Right renal pelvis (tissue), 4 donors: Measurements from ENCODE around the gene INPP5D. TPM values are rescaled to one million over a fixed set of nuclear protein-coding genes. Genes with fewer than 3 reads are reported as not detected.
"Not testable (repeated sequence)": the region's sequence is repeated elsewhere in the genome, so short reads cannot be mapped to it uniquely, and the experiment has no call there.

Experiments used
- DNase-seq, 4 donors: peaks; one replicate each; pipeline ENCODE4 v3.0.0-alpha.2; 2013; ENCODE audit warnings: low read depth in 4 of 4, low spot score in 3 of 4, missing footprints in 1 of 4
- polyA plus RNA-seq, 4 donors: library from polyadenylated mRNA; unstranded; fragments of 120-200 nt; gene quantifications; one replicate each; pipeline ENCODE4 v1.2.1, GENCODE V29; 2013; ENCODE audit not compliant: insufficient read length in 4 of 4

The INPP5D gene
- polyA plus RNA-seq, 4 donors = 5.4 to 10.7 (median 6.9) TPM

GRCh38 chr2:233131936-233132720 lies 72.0 kb downstream of the INPP5D start:
- no peak for DNase-seq

- no peak for DNase-seq
These were observed 73.1 kb downstream of the INPP5D start for GRCh38 chr2:233133239-233133638.

- no peak for DNase-seq
These were observed 75.3 kb downstream of the INPP5D start for GRCh38 chr2:233135421-233135820.

- DNase-seq = no peak
These were observed 76.9 kb downstream of the INPP5D start for GRCh38 chr2:233137040-233137439.

GRCh38 chr2:233140077-233140585 lies 80.0 kb downstream of the INPP5D start:
- no peak for DNase-seq

GRCh38 chr2:233140978-233141377 lies 80.8 kb downstream of the INPP5D start:
- DNase-seq = no peak

- no peak for DNase-seq
These were observed 81.8 kb downstream of the INPP5D start for GRCh38 chr2:233141901-233142300.

GRCh38 chr2:233142355-233142897 lies 82.3 kb downstream of the INPP5D start:
- DNase-seq = no peak

GRCh38 chr2:233143700-233144331 lies 83.7 kb downstream of the INPP5D start:
- DNase-seq = no peak

- DNase-seq = no peak
These were observed 85.6 kb downstream of the INPP5D start for GRCh38 chr2:233145726-233146125.

- DNase-seq = no peak
These were observed 86.1 kb downstream of the INPP5D start for GRCh38 chr2:233146194-233146593.

- no peak for DNase-seq
These were observed 87.1 kb downstream of the INPP5D start for GRCh38 chr2:233147136-233147828.

- DNase-seq = no peak
These were observed 87.7 kb downstream of the INPP5D start for GRCh38 chr2:233147829-233148167.

GRCh38 chr2:233148354-233148753 lies 88.2 kb downstream of the INPP5D start:
- DNase-seq = no peak

GRCh38 chr2:233152541-233152940 lies 92.4 kb downstream of the INPP5D start:
- no peak for DNase-seq

- DNase-seq = no peak
These were observed 93.1 kb downstream of the INPP5D start for GRCh38 chr2:233153146-233153798.

GRCh38 chr2:233156001-233156400 lies 95.9 kb downstream of the INPP5D start:
- no peak for DNase-seq

- DNase-seq = not testable (repeated sequence)
These were observed 96.3 kb downstream of the INPP5D start for GRCh38 chr2:233156461-233156860.

- no peak for DNase-seq
These were observed 101.6 kb downstream of the INPP5D start for GRCh38 chr2:233161730-233162129.

GRCh38 chr2:233162770-233163169 lies 102.6 kb downstream of the INPP5D start:
- no peak for DNase-seq
